PC-9 (cell line): ENCODE results near the gene MROH2B. TPM values are rescaled to one million over a fixed set of nuclear protein-coding genes. Genes with fewer than 3 reads are reported as not detected.
"Not testable (repeated sequence)": the region's sequence is repeated elsewhere in the genome, so short reads cannot be mapped to it uniquely, and the experiment has no call there.

Experiments used
- BruUV-seq: library from RNA; stranded (reverse); fragments of 400-500 nt; replicated peaks from 2 replicates; lab custom pipeline; 2021; lab: Mats Ljungman, UMichigan
- CTCF ChIA-PET: fragments of 300-600 bp; sonication (Branson Sonifier 250); formaldehyde crosslinking; loops from one replicate; lab custom pipeline; 2022; ENCODE audit warnings: antibody characterized with exemption; lab: Charles Lee
- POLR2A ChIA-PET: fragments of 300-600 bp; sonication (Branson Sonifier 250); formaldehyde crosslinking; loops from one replicate; lab custom pipeline; 2022; ENCODE audit warnings: antibody characterized with exemption; ENCODE audit not compliant: unreplicated experiment; lab: Charles Lee
- DNase-seq, 2 experiments: peaks; one replicate each; pipeline versions ENCODE4 v3.0.0 to v3.0.0-alpha.2; 2015 to 2022; ENCODE audit warnings: mixed read lengths in 1 of 2
- H2AFZ ChIP-seq: fragments of 200-600 bp; sonication (generic); 2 replicates; pipeline ENCODE4 v1.8.1; 2017; ENCODE audit warnings: antibody characterized with exemption
- H3F3A ChIP-seq: fragments of 200-600 bp; sonication (generic); 2 replicates; pipeline ENCODE4 v1.8.1; 2017; ENCODE audit warnings: antibody characterized with exemption, mild to moderate bottlenecking, low read depth; ENCODE audit not compliant: insufficient read depth
- H3K27ac ChIP-seq: fragments of 200-600 bp; sonication (generic); 2 replicates; pipeline ENCODE4 v1.6.1; 2016; ENCODE audit warnings: mixed run types
- H3K27me3 ChIP-seq: fragments of 200-600 bp; sonication (generic); 2 replicates; pipeline ENCODE4 v1.6.1; 2016; ENCODE audit warnings: low read depth, mixed run types; ENCODE audit not compliant: insufficient read depth
- H3K36me3 ChIP-seq: fragments of 200-600 bp; sonication (generic); 2 replicates; pipeline ENCODE4 v1.6.1; 2016; ENCODE audit warnings: low read depth, mixed run types
- H3K4me1 ChIP-seq: fragments of 200-600 bp; sonication (generic); replicated peaks from 2 replicates; pipeline ENCODE4 v1.6.1; 2016; ENCODE audit warnings: mixed run types; ENCODE audit not compliant: insufficient read depth
- H3K4me2 ChIP-seq: fragments of 200-600 bp; sonication (generic); 2 replicates; pipeline ENCODE4 v1.6.1; 2017; ENCODE audit warnings: mixed run types
- H3K4me3 ChIP-seq: fragments of 200-600 bp; sonication (generic); 2 replicates; pipeline ENCODE4 v1.6.1; 2016; ENCODE audit warnings: mixed run types
- H3K79me2 ChIP-seq: fragments of 200-600 bp; sonication (generic); 2 replicates; pipeline ENCODE4 v1.6.1; 2017; ENCODE audit warnings: low read depth, mixed run types
- H3K9me2 ChIP-seq: fragments of 200-600 bp; sonication (generic); 2 replicates; pipeline ENCODE4 v1.8.1; 2017; ENCODE audit warnings: mild to moderate bottlenecking; ENCODE audit not compliant: insufficient read depth
- H3K9me3 ChIP-seq: fragments of 200-600 bp; sonication (generic); 2 replicates; pipeline ENCODE4 v1.8.1; 2016; ENCODE audit warnings: low read depth; ENCODE audit not compliant: insufficient read depth
- H4K20me1 ChIP-seq: fragments of 200-600 bp; sonication (generic); 2 replicates; pipeline ENCODE4 v1.8.1; 2017; ENCODE audit not compliant: insufficient read depth
- CTCF ChIP-seq: fragments of 200-600 bp; sonication (generic); conservative IDR thresholded peaks from 2 replicates; pipeline ENCODE4 v1.6.1; 2017; ENCODE audit warnings: mixed run types, antibody characterized with exemption, mild to moderate bottlenecking, moderate library complexity
- EZH2 ChIP-seq: fragments of 200-600 bp; sonication (generic); IDR thresholded peaks from 2 replicates; pipeline ENCODE4 v1.8.0; 2017; ENCODE audit warnings: antibody characterized with exemption, low read depth
- intact Hi-C: fragments of 100-400 bp; cut with micrococcal nuclease; formaldehyde crosslinking; loops from one replicate; pipeline ENCODE4 v1.10.0; 2022; ENCODE audit not compliant: unreplicated experiment
- total RNA-seq: library from RNA; stranded (reverse); gene quantifications from 2 replicates; pipeline ENCODE4 v1.2.3, GENCODE V29; 2021

MROH2B gene
- total RNA-seq, 1 experiment from 2014 or later, result not detected

DNA sequence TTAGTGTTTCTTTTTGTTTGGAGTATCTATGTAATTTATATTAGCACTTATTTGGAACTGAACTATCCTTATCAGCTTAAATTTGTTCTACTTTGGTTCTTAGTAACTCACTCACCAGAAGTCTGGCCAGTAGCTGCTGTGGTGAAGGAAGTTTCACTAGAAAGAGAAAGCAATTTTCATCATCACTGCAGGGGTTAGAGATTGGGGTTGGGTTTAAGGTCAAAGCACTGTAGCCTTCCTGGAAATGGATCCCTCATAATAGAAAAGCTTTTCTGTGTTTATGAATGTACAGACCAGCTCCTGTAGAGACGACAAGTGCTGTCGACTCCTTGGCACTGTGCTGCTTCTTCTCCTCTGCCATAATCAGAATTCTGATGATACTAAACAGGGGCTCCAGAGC, 22.2 kb downstream of the MROH2B start:
- TF ChIP-seq CTCF, result no peak
- TF ChIP-seq EZH2, result no peak
- H3K27me3 ChIP-seq, result no peaks in the 10 kb centered on the region
- no peak overlapping the region for H3K27ac ChIP-seq
- CTCF ChIA-PET, result no interaction called here
- no peak overlapping the region for H3K4me2 ChIP-seq
- no peak overlapping the region for H2AFZ ChIP-seq
- H3K9me3 ChIP-seq, result no peaks in the 10 kb centered on the region
- H3K4me3 ChIP-seq, result no peak overlapping the region
- BruUV-seq, result no TSS peak
- H3K9me2 ChIP-seq, result no peaks in the 10 kb centered on the region; the same call in 1 of the 2 replicates
- H3K79me2 ChIP-seq, result no peaks in the 10 kb centered on the region
- POLR2A ChIA-PET, result interaction anchor here (0.6 kb wide), 1 partner anchor 101 kb away, joined by 9 read pairs; no protein-coding TSS in a partner anchor
- no peaks in the 10 kb centered on the region for H4K20me1 ChIP-seq
- H3K36me3 ChIP-seq, result no peaks in the 10 kb centered on the region
- no peaks in the 10 kb centered on the region for H3F3A ChIP-seq
- intact Hi-C loops, result no loop called here
- no peaks in the 10 kb centered on the region for H3K4me1 ChIP-seq
- no peak for DNase-seq

DNA sequence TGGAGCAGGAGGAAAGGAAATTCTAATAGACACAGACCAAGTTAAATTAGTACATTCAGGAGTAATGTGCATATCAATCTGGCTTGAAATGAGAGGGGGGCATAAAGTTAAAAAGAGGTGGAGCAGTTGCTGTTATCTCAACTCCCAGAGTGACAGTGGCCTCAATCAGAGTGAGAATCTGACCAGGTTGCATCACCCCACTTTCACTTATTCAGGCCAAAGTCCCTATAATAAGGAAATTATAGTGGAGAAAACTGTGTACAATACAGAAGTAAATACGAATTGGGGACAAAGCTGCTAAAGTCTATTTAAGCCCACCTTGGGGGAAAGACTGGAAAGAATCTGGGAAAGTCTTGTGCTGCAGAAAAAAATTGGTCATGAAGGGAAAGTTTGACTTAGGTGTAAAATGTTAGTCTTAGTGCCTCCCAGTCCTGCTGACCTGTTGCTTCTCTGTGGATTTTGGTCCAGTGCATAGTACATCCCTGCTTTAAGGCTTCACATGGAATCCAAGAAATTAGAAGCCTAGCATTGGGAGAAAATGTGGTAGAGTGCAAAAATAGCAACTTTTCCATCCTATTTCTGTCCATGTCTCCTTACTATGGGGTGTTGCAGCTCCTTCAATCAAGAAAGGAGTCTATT, 27.9 kb downstream of the MROH2B start:
- Histone ChIP-seq H3K27me3 (no peaks in the 10 kb centered on the region), H3K4me2 (no peak overlapping the region), H3K9me2 (no peaks in the 10 kb centered on the region), H3K36me3 (no peaks in the 10 kb centered on the region), H3K27ac (no peak overlapping the region), H3K9me3 (no peaks in the 10 kb centered on the region), H2AFZ (no peak overlapping the region), H4K20me1 (no peaks in the 10 kb centered on the region), H3K4me1 (no peaks in the 10 kb centered on the region), H3K4me3 (no peak overlapping the region), H3F3A (no peaks in the 10 kb centered on the region), H3K79me2 (no peaks in the 10 kb centered on the region)
- intact Hi-C loops, result loop anchor here (5.0 kb wide), 1 partner anchor 59 kb away; no protein-coding TSS in a partner anchor
- BruUV-seq, result no TSS peak
- POLR2A ChIA-PET, result no interaction called here
- no peak for DNase-seq
- CTCF ChIA-PET, result no interaction called here
- no peak for TF ChIP-seq EZH2

- no peak overlapping the region for H3K4me2 ChIP-seq
- 0 out of 2 replicates have a peak, but pooled peaks cover 14% of the 10 kb centered on the region for H3K9me2 ChIP-seq
- no peaks in the 10 kb centered on the region for H3K27me3 ChIP-seq
- no peaks in the 10 kb centered on the region for H3K79me2 ChIP-seq
- no peaks in the 10 kb centered on the region for H3K36me3 ChIP-seq
- no peak overlapping the region for H2AFZ ChIP-seq
- DNase-seq, result no peak
- H3K4me3 ChIP-seq, result no peak overlapping the region
- no TSS peak for BruUV-seq
- intact Hi-C loops, result no loop called here
- H3K9me3 ChIP-seq, result no peaks in the 10 kb centered on the region
- no peak overlapping the region for H3K27ac ChIP-seq
- no peaks in the 10 kb centered on the region for H3F3A ChIP-seq
- H4K20me1 ChIP-seq, result no peaks in the 10 kb centered on the region
- no peaks in the 10 kb centered on the region for H3K4me1 ChIP-seq
- POLR2A ChIA-PET, result no interaction called here
- TF ChIP-seq EZH2 (no peak), CTCF (no peak)
- CTCF ChIA-PET, result no interaction called here
These were observed 38.2 kb downstream of the MROH2B start for GRCh38 chr5:41032973-41033372.

- intact Hi-C loops, H3K4me1 ChIP-seq, H3F3A ChIP-seq, H2AFZ ChIP-seq, BruUV-seq, POLR2A ChIA-PET, H3K4me3 ChIP-seq, H3K36me3 ChIP-seq, H3K4me2 ChIP-seq, H3K27me3 ChIP-seq, H3K27ac ChIP-seq, H3K79me2 ChIP-seq, DNase-seq, H4K20me1 ChIP-seq, H3K9me2 ChIP-seq, H3K9me3 ChIP-seq: not testable (repeated sequence)
- CTCF ChIA-PET, result interaction anchor here (0.6 kb wide), 1 partner anchor 1638 kb away, joined by 3 read pairs; no protein-coding TSS in a partner anchor
These were observed 48.5 kb downstream of the MROH2B start for GRCh38 chr5:41022600-41022999.
